ENCODE results near the gene NMRK2.

- TF ChIP-seq POLR2A (IDR thresholded peaks at IDR 0.05): no peak
- no peak for TF ChIP-seq CTCF (IDR thresholded peaks at IDR 0.05 in 4 of 5, conservative IDR thresholded peaks at IDR 0.05 in 1 of 5)
Measured at GRCh38 chr19:3910105-3910504, 22.8 kb upstream of the NMRK2 start.

All from gastrocnemius medialis (tissue), 4 donors.